ENCODE results near the gene CLEC12A.

- no peak for TF ChIP-seq CTCF (IDR thresholded peaks at IDR 0.05; ENCODE audit: insufficient read depth, low read depth, low read length)
- no peak for TF ChIP-seq EZH2 (IDR thresholded peaks at IDR 0.05; ENCODE audit: insufficient read depth, low read length)
Measured at GRCh38 chr12:10027721-10028120, 56.5 kb downstream of the CLEC12A start.
